ENCODE measurements around the gene HBE1. TPM values are rescaled to one million over a fixed set of nuclear protein-coding genes. Genes with fewer than 3 reads are reported as not detected.

Gene HBE1
- total and polyA plus RNA-seq, 2 of the 8 experiments (the other 6 are each of a cell fraction or from before 2014, with no cell fraction given) = 0.39 TPM; not detected in 1

- Histone ChIP-seq H3K4ac (replicated peaks; ENCODE audit: insufficient read length, low read depth, low read length) (no peak overlapping the region), H2BK20ac (ENCODE audit: low read length) (no peak overlapping the region), H3K79me1 (ENCODE audit: low read depth, low read length) (0 out of 2 replicates have a peak, but pooled peaks cover 2% of the 10 kb centered on the region), H3K18ac (ENCODE audit: extremely low read depth, low read length) (no peak overlapping the region), H2AFZ (ENCODE audit: low read length) (no peak overlapping the region), H4K5ac (ENCODE audit: insufficient read length, low read depth, low read length) (no peak overlapping the region), H3K23me2 (ENCODE audit: low read depth, low read length) (no peaks in the 10 kb centered on the region; the same call in 1 of the 2 replicates), H3K23ac (ENCODE audit: insufficient read length) (no peak overlapping the region), H3K14ac (ENCODE audit: insufficient read length) (no peak overlapping the region), H3K9me3 (ENCODE audit: insufficient read depth in 2 of 2, low read depth in 1 of 2, low read length in 1 of 2) (no peaks in the 10 kb centered on the region), H3K4me3 (ENCODE audit: extremely low read depth in 1 of 4, insufficient read depth in 2 of 4, low read depth in 3 of 4, low read length in 4 of 4) (no peak overlapping the region), H3K56ac (replicated peaks; ENCODE audit: insufficient read length, low read depth, low read length) (no peak overlapping the region), H2BK12ac (ENCODE audit: low read depth, low read length) (no peak overlapping the region), H4K20me1 (replicated peaks in 1 of 2; ENCODE audit: control insufficient read depth in 1 of 2, insufficient read depth in 2 of 2, low read length in 2 of 2) (no peaks in the 10 kb centered on the region), H3K9ac (replicated peaks in 1 of 4; ENCODE audit: extremely low read depth in 1 of 4, low read depth in 3 of 4, low read length in 3 of 4) (no peak overlapping the region), H3K4me2 (ENCODE audit: insufficient read depth in 1 of 2, low read depth in 2 of 2, low read length in 2 of 2) (no peak overlapping the region), H2BK120ac (replicated peaks; ENCODE audit: low read depth, low read length) (no peak overlapping the region), H3K36me3 (ENCODE audit: control insufficient read depth in 2 of 4, insufficient read depth in 4 of 4, low read length in 3 of 4) (no peaks in the 10 kb centered on the region), H3K27ac (ENCODE audit: low read depth, low read length) (no peak overlapping the region), H3K79me2 (ENCODE audit: control insufficient read depth in 1 of 2, insufficient read depth in 2 of 2, low read length in 2 of 2) (no peaks in the 10 kb centered on the region), H2AK5ac (ENCODE audit: low read depth, low read length) (no peak overlapping the region), H2BK15ac (ENCODE audit: low read length) (no peak overlapping the region), H4K8ac (ENCODE audit: extremely low read depth, insufficient read depth, low read length) (no peak overlapping the region), H3K4me1 (replicated peaks in 1 of 4; ENCODE audit: control insufficient read depth in 3 of 4, insufficient read depth in 4 of 4, low read length in 3 of 4) (no peaks in the 10 kb centered on the region; a peak in 2 of 7 replicates), H3K27me3 (replicated peaks in 1 of 4; ENCODE audit: control insufficient read depth in 3 of 4, extremely low read depth in 1 of 4, insufficient read depth in 3 of 4, low read length in 3 of 4) (no peaks in the 10 kb centered on the region), H2BK5ac (ENCODE audit: low read depth, low read length) (no peak overlapping the region), H4K91ac (replicated peaks; ENCODE audit: insufficient read length, low read length) (no peak overlapping the region)
- DNase-seq (ENCODE audit: low read depth in 1 of 2, low spot score in 2 of 2) (no peak), FAIRE-seq (no peak)
- ChIA-PET POLR2A (ENCODE audit: partially characterized antibody) (no interaction called here), CTCF (ENCODE audit: partially characterized antibody) (interaction anchor here (1.4 to 8.6 kb wide), 2 partner anchors 13 to 17 kb away, joined by 4 to 48 read pairs; no protein-coding TSS in a partner anchor)
- 80% methylated on average over 1 of the region's 1 CpG; no CpG with 5 or more reads in 1 of the 2 experiments for whole genome bisulfite sequencing, 2 experiments (ENCODE audit: extremely low coverage in 1 of 2, insufficient coverage in 1 of 2, insufficient read length in 1 of 2, insufficient replicate concordance in 2 of 2, low coverage in 1 of 2, low lambda C conversion rate in 2 of 2, missing lambda C conversion rate in 1 of 2)
- TF ChIP-seq SIX5 (IDR thresholded peaks at IDR 0.05; ENCODE audit: low read depth, low read length) = no peak
- no peak for TF ChIP-seq ATF2 (IDR thresholded peaks at IDR 0.05; ENCODE audit: low read length)
- no peak for TF ChIP-seq TAF7 (optimal IDR thresholded peaks at IDR 0.05; ENCODE audit: borderline replicate concordance, low read depth, low read length)
- TF ChIP-seq HDAC2 (IDR thresholded peaks at IDR 0.05; ENCODE audit: borderline replicate concordance in 1 of 2, low read depth in 2 of 2, low read length in 2 of 2) = no peak
- no peak for TF ChIP-seq SAP30 (IDR thresholded peaks at IDR 0.05; ENCODE audit: insufficient read depth, insufficient replicate concordance, low read length)
- no peak for TF ChIP-seq MAFK (IDR thresholded peaks at IDR 0.05; ENCODE audit: low read depth, low read length)
- no peak for TF ChIP-seq POLR2AphosphoS5 (IDR thresholded peaks at IDR 0.05; ENCODE audit: low read depth, low read length)
- TF ChIP-seq HDAC6 (IDR thresholded peaks at IDR 0.05; ENCODE audit: low read depth, low read length) = no peak
- TF ChIP-seq ASH2L (IDR thresholded peaks at IDR 0.05; ENCODE audit: low read length) = no peak
- TF ChIP-seq USF2 (IDR thresholded peaks at IDR 0.05; ENCODE audit: low read length) = no peak
Measured at GRCh38 chr11:5277807-5278382, 8.2 kb upstream of the HBE1 start.

Data from H1 (cell line).